ENCODE data around the gene MCM9. TPM values are rescaled to one million over a fixed set of nuclear protein-coding genes. Genes with fewer than 3 reads are reported as not detected.

MCM9 gene
- total RNA-seq, 1 donor from 2014 or later: 37.0 TPM

DNA sequence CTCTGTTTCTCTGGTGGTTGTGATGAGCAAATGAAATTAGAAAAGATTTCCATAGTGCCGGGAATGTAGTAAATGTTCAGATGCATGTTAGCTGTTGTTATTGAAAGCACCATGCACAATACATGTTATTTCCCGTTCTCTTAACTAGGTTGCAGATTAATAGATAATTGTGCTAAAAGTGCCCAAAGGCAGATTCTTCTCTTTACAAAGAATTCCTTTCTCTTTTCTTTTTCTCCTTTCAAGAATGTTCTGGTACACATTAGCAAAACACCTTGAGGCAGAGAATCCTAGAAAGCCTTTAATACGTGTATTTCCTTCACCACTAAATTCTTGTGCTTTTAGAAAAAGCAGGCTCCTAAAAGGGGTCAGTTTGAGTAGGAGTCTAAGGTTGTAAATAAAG lies 162.1 kb downstream of the MCM9 start:
- intact Hi-C loops (cut with micrococcal nuclease): loop anchor here (10.0 kb wide), 1 partner anchor 1428 kb away; no protein-coding TSS in a partner anchor
- H3K27me3 Mint-ChIP-seq: peaks cover 3% of the 10 kb centered on the region
- no peak overlapping the region for H3K4me3 Mint-ChIP-seq
- no peaks in the 10 kb centered on the region for H3K9me3 Mint-ChIP-seq
- no peak overlapping the region for H3K27ac Mint-ChIP-seq
- TF ChIP-seq, protein P1, sequence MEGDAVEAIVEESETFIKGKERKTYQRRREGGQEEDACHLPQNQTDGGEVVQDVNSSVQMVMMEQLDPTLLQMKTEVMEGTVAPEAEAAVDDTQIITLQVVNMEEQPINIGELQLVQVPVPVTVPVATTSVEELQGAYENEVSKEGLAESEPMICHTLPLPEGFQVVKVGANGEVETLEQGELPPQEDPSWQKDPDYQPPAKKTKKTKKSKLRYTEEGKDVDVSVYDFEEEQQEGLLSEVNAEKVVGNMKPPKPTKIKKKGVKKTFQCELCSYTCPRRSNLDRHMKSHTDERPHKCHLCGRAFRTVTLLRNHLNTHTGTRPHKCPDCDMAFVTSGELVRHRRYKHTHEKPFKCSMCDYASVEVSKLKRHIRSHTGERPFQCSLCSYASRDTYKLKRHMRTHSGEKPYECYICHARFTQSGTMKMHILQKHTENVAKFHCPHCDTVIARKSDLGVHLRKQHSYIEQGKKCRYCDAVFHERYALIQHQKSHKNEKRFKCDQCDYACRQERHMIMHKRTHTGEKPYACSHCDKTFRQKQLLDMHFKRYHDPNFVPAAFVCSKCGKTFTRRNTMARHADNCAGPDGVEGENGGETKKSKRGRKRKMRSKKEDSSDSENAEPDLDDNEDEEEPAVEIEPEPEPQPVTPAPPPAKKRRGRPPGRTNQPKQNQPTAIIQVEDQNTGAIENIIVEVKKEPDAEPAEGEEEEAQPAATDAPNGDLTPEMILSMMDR (IDR thresholded peaks at IDR 0.05): no peak
- DNase-seq (no peak), ATAC-seq (ENCODE audit: low read depth) (no peak)
- no peaks in the 10 kb centered on the region for H3K36me3 Mint-ChIP-seq (ENCODE audit: low read depth)
- ChIA-PET CTCF (interaction anchor here (9.1 kb wide), 1 partner anchor 209 kb away, joined by 85 read pairs; no protein-coding TSS in a partner anchor), POLR2A (no interaction called here)
- peaks cover 12% of the 10 kb centered on the region for H3K4me1 Mint-ChIP-seq

DNA sequence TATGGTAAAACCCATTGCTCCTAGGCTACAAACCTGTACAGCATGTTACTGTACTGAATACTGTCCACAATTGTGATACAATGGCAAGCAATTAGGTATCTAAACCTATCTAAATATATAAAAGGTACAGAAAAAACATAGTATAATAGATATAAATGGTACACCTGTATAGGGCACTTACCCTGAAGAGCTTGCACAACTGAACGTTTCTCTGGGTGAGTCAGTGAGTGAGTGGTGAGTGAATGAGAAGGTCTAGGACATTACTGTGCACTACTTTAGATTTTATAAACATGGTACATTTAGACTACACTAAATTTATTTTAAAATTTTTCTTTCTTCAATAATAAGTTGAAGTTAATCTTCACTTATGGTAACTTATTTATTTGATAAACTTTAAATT lies 163.7 kb downstream of the MCM9 start:
- Mint-ChIP-seq H3K36me3 (ENCODE audit: low read depth) (no peaks in the 10 kb centered on the region), H3K4me1 (peaks cover 7% of the 10 kb centered on the region), H3K4me3 (no peak overlapping the region), H3K27ac (no peak overlapping the region), H3K9me3 (no peaks in the 10 kb centered on the region), H3K27me3 (no peaks in the 10 kb centered on the region)
- ATAC-seq (ENCODE audit: low read depth) (no peak), DNase-seq (no peak)
- POLR2A ChIA-PET: interaction anchor here (0.7 kb wide), 1 partner anchor 62 kb away, joined by 4 read pairs; no protein-coding TSS in a partner anchor
- TF ChIP-seq, protein P1 (IDR thresholded peaks at IDR 0.05): no peak
- CTCF ChIA-PET: interaction anchor here (1.7 kb wide), 1 partner anchor 206 kb away, joined by 15 read pairs; no protein-coding TSS in a partner anchor
- intact Hi-C loops (cut with micrococcal nuclease): loop anchor here (10.0 kb wide), 1 partner anchor 1426 kb away; no protein-coding TSS in a partner anchor

DNA sequence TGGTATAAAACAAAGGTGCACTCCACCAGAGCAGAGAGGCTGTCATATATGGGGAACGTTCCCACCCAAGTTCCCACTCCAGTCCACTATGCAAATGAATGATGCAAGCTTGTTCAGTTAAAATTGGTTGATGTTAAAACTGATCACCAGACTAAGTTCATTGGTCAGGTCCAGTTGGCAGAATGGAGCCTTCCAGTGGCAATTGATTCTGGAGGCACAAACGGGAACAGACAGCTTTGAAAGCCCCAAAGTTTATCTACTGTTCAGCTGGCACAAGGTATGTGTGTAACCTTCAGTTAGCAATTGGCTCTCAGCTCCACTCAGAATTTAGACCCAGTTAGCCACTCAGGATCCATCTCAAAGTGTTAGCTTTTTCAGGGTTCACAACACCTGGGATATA lies 164.1 kb downstream of the MCM9 start:
- intact Hi-C loops (cut with micrococcal nuclease): loop anchor here (10.0 kb wide), 1 partner anchor 1426 kb away; no protein-coding TSS in a partner anchor
- H3K4me1 Mint-ChIP-seq: peaks cover 7% of the 10 kb centered on the region
- CTCF ChIA-PET: interaction anchor here (1.7 kb wide), 1 partner anchor 206 kb away, joined by 15 read pairs; no protein-coding TSS in a partner anchor
- H3K4me3 Mint-ChIP-seq: no peak overlapping the region
- H3K27ac Mint-ChIP-seq: no peak overlapping the region
- H3K9me3 Mint-ChIP-seq: no peaks in the 10 kb centered on the region
- no peaks in the 10 kb centered on the region for H3K27me3 Mint-ChIP-seq
- TF ChIP-seq, protein P1 (IDR thresholded peaks at IDR 0.05): no peak
- POLR2A ChIA-PET: interaction anchor here (0.6 kb wide), 1 partner anchor 59 kb away, joined by 5 read pairs; no protein-coding TSS in a partner anchor
- H3K36me3 Mint-ChIP-seq (ENCODE audit: low read depth): no peaks in the 10 kb centered on the region
- ATAC-seq (ENCODE audit: low read depth) (no peak), DNase-seq (no peak)

DNA sequence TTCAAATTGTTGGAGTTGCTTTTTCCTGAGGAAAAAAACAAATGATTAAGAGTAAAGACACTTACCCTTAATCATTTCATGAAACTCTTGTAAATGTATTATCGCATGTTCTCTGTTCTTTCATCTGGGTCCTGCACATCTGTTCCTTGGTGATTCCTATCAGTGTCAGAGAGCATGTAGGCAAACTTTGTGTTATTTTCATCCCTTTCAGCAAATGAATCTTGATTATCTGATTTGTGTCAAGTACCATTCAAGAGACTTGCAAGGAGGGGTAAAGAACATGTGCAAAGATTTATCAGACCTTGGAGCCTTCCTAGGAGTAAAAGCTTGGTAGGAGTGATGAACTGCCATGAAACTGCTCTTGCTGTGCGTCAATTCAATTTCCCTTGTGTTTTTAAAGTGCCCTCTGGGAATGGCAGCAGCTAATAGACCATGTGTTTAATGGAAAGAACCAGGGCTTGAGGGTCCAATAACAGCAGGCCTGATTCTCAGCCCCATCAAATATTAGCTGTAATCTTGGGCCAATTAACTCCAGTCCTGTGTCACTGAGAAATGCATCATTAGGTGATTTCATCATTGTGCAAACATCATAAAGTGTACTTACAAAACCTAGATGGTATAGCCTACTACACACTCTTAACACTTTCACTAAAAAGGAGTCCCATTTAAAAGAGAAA lies 164.7 kb downstream of the MCM9 start:
- CTCF ChIA-PET: interaction anchor here (1.7 kb wide), 1 partner anchor 205 kb away, joined by 15 read pairs; no protein-coding TSS in a partner anchor
- intact Hi-C loops (cut with micrococcal nuclease): loop anchor here (10.0 kb wide), 1 partner anchor 1425 kb away; no protein-coding TSS in a partner anchor
- Mint-ChIP-seq H3K4me3 (no peak overlapping the region), H3K27ac (no peak overlapping the region), H3K27me3 (peaks cover under 1% of the 10 kb centered on the region), H3K9me3 (no peaks in the 10 kb centered on the region), H3K4me1 (peaks cover 7% of the 10 kb centered on the region), H3K36me3 (ENCODE audit: low read depth) (no peaks in the 10 kb centered on the region)
- POLR2A ChIA-PET: interaction anchor here (0.6 kb wide), 1 partner anchor 58 kb away, joined by 5 read pairs; no protein-coding TSS in a partner anchor
- DNase-seq (no peak), ATAC-seq (ENCODE audit: low read depth) (no peak)
- TF ChIP-seq, protein P1 (IDR thresholded peaks at IDR 0.05): no peak

DNA sequence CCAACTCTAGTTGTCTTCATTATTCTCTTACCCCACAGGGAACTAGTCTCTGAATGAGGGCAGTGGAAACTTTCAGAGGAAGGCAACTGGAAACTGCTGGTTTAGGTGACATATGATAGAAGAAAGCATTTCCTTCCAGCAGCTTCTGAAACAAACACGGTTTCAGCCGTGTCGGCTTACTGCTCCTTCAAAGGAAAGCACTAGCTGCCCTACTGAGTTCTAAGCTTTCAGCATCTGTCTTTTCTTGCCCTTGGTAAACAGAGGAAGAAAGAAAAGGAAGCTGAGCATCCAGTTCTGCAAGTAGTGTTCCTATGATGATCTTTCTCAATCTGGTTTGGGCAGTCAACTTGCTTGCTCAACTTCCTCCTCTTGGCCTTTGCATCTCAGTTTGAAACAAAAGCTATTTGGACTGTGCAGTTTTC lies 166.0 kb downstream of the MCM9 start:
- H3K27ac Mint-ChIP-seq: no peak overlapping the region
- ChIA-PET CTCF (interaction anchor here (0.9 kb wide), 1 partner anchor 203 kb away, joined by 3 read pairs; no protein-coding TSS in a partner anchor), POLR2A (no interaction called here)
- H3K9me3 Mint-ChIP-seq: no peaks in the 10 kb centered on the region
- no peak overlapping the region for H3K4me3 Mint-ChIP-seq
- TF ChIP-seq, protein P1 (IDR thresholded peaks at IDR 0.05): no peak
- H3K27me3 Mint-ChIP-seq: peaks cover 2% of the 10 kb centered on the region
- peaks cover 7% of the 10 kb centered on the region for H3K4me1 Mint-ChIP-seq
- DNase-seq (no peak), ATAC-seq (ENCODE audit: low read depth) (no peak)
- no peaks in the 10 kb centered on the region for H3K36me3 Mint-ChIP-seq (ENCODE audit: low read depth)
- intact Hi-C loops (cut with micrococcal nuclease): no loop called here
